ENCODE data around the gene MARK3. TPM values are rescaled to one million over a fixed set of nuclear protein-coding genes. Genes with fewer than 3 reads are reported as not detected.

The MARK3 gene
- total RNA-seq, 1 experiment from 2014 or later, result 81.9 TPM

DNA sequence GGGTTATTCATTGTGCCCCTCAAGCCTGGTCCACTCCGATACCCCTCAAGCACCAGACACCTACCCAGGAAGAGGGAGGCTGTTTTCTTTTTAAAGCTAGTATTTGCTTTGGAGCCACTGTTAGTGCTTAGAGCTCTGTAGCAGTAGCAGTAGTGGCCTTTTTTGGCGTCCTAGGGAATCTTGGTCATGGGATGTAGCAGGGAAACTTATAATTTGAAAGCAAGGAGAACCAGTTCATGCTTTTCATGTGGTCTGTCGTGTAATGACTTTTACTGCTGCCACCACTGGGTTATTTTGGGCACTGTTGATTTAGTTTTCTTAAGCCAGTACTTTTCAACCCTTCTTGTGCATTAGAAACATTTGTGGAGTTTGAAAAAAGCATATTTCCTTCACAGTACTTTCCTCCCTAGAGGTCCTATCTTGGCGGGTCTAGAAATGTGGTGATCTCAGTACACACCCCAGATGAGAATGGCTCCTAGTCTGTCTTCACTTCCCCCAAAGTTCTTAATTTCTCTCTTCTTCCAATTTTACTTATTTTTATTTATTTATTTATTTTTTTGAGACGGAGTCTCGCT is 49.7 kb downstream of the MARK3 start:
- WGBS (ENCODE audit: extremely low coverage, insufficient read length, low lambda C conversion rate), result no CpG with 5 or more reads among the region's 6 CpGs
- DNase-seq, result no peak
- TF ChIP-seq, protein P1, sequence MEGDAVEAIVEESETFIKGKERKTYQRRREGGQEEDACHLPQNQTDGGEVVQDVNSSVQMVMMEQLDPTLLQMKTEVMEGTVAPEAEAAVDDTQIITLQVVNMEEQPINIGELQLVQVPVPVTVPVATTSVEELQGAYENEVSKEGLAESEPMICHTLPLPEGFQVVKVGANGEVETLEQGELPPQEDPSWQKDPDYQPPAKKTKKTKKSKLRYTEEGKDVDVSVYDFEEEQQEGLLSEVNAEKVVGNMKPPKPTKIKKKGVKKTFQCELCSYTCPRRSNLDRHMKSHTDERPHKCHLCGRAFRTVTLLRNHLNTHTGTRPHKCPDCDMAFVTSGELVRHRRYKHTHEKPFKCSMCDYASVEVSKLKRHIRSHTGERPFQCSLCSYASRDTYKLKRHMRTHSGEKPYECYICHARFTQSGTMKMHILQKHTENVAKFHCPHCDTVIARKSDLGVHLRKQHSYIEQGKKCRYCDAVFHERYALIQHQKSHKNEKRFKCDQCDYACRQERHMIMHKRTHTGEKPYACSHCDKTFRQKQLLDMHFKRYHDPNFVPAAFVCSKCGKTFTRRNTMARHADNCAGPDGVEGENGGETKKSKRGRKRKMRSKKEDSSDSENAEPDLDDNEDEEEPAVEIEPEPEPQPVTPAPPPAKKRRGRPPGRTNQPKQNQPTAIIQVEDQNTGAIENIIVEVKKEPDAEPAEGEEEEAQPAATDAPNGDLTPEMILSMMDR (conservative IDR thresholded peaks at IDR 0.05), result no peak
- Histone ChIP-seq H3K4me1 (ENCODE audit: insufficient read depth, low read length) (no peaks in the 10 kb centered on the region), H3T11ph (ENCODE audit: low read length) (no peak overlapping the region), H4K8ac (replicated peaks; ENCODE audit: insufficient read length, low read depth, low read length) (no peak overlapping the region), H3K9me3 (ENCODE audit: control insufficient read depth, low read depth, low read length) (no peaks in the 10 kb centered on the region), H4K5ac (ENCODE audit: insufficient read length, low read depth, low read length) (no peak overlapping the region), H3K23ac (ENCODE audit: insufficient read length, low read depth, low read length) (no peak overlapping the region), H2BK15ac (ENCODE audit: low read depth, low read length) (no peak overlapping the region), H2AFZ (ENCODE audit: low read length) (no peak overlapping the region), H2AK5ac (ENCODE audit: insufficient read length, low read length) (no peak overlapping the region), H2BK5ac (ENCODE audit: insufficient read length, low read length) (no peak overlapping the region), H4K20me1 (ENCODE audit: control insufficient read depth, insufficient read depth, insufficient read length) (no peaks in the 10 kb centered on the region), H3K23me2 (ENCODE audit: insufficient read length, low read depth, low read length, poor library complexity, severe bottlenecking) (no peaks in the 10 kb centered on the region), H3K79me2 (ENCODE audit: insufficient read depth, low read length) (peaks cover 3% of the 10 kb centered on the region; the same call in 1 of the 2 replicates), H3K27ac (ENCODE audit: insufficient read length, low read depth, low read length) (no peak overlapping the region), H3K79me1 (ENCODE audit: insufficient read depth, low read depth, low read length, poor library complexity, severe bottlenecking) (peaks cover 8% of the 10 kb centered on the region), H2BK20ac (ENCODE audit: low read depth, low read length, poor library complexity, severe bottlenecking) (no peak overlapping the region), H3K4me2 (ENCODE audit: insufficient read depth, insufficient read length, low read length) (no peak overlapping the region), H3K9ac (ENCODE audit: extremely low read depth, insufficient read length, low read length) (no peak overlapping the region), H3K56ac (ENCODE audit: insufficient read length, low read depth, low read length) (no peak overlapping the region), H3K18ac (ENCODE audit: insufficient read length, low read depth, low read length) (no peak overlapping the region), H3K27me3 (ENCODE audit: insufficient read depth, low read length) (no peaks in the 10 kb centered on the region), H2BK12ac (ENCODE audit: insufficient read length, low read depth, low read length) (no peak overlapping the region), H2BK120ac (ENCODE audit: low read depth, low read length, poor library complexity, severe bottlenecking) (no peak overlapping the region), H3K14ac (ENCODE audit: insufficient read depth, low read length) (no peak overlapping the region), H4K91ac (ENCODE audit: insufficient read length, low read depth, low read length) (no peak overlapping the region), H3K4ac (ENCODE audit: low read depth, low read length) (no peak overlapping the region)
- H3K4me3 Mint-ChIP-seq, result no peak overlapping the region
- no peaks in the 10 kb centered on the region; a peak in 1 of 5 replicates for H3K9me3 Mint-ChIP-seq
- H3K36me3 Mint-ChIP-seq (ENCODE audit: insufficient read depth in 1 of 3, low read depth in 3 of 3), result peaks cover 20 to 39% (median 23%) of the 10 kb centered on the region in 3 experiments; a peak in 6 of 7 replicates
- H3K27ac Mint-ChIP-seq, result peak overlapping the region in 1 of 3 experiments; percentile 30; a peak in 2 of 7 replicates
- H3K4me1 Mint-ChIP-seq, result no peaks in the 10 kb centered on the region
- no peaks in the 10 kb centered on the region for H3K27me3 Mint-ChIP-seq (ENCODE audit: low read depth)

Data from H9 (cell line).